NCI-H2227 treated with DMSO at 0.1 percent for 48 hours (cell line): Measurements from ENCODE around the gene CHD9.
"Not testable (repeated sequence)": the region's sequence is repeated elsewhere in the genome, so short reads cannot be mapped to it uniquely, and the experiment has no call there.

Experiments
- DNase-seq: peaks from one replicate; lab custom pipeline; 2025; lab: John Stamatoyannopoulos, UW

Gene CHD9

DNA sequence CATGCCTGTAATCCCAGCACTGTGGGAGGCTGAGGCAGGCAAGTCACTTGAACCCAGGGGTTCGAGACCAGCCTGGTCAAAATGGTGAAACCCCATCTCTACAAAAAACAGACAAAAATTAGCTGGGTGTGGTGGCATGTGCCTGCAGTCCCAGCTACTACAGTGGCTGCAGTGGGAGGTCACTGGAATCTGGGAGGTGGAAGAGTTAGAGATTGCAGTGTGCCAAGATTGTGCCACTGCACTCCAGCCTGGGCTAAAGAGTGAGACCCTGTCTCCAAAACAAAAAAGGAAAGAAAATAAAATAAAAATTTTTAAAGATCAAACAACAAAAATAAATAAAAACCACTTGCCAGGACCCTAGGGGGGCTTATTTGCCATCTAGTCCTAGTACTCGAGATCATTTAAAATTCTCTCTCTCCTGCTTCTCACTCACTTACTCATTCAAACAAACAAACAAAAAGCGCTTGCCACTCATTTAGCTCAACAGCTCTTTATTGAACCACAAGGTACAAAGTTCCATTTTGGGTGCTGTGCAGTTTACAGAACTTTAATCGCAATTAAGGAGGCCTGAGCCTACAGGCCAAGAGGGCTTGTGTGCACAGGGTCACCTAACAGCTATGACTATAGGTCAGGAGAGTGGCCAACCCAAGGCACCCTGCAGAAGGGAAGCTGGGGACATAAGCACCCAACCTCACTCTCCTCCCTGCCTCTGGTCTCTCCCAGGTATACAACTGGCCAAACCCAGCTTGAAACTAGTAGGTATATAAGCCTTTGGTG is 6.5 kb upstream of the CHD9 start:
- DNase-seq: no peak

DNA sequence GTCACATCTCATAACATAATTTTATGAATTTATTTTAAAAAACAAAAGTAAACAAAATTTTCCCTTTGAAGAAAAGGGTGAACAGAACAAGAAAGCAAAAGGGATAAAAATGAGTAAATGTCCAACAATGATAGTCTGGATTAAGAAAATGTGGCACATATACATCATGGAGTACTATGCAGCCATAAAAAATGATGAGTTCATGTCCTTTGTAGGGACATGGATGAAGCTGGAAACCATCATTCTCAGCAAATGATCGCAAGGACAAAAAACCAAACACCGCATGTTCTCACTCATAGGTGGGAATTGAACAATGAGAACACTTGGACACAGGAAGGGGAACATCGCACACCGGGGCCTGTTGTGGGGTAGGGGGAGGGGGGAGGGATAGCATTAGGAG is 3.5 kb upstream of the CHD9 start:
- not testable (repeated sequence) for DNase-seq

- DNase-seq: peak; percentile 2
These were observed 2.0 kb upstream of the CHD9 start, which contains the start of gene CHD9NB for GRCh38 chr16:53052519-53053501. Gene CHD9NB (minus strand): TSS chr16:53052897. CDS start chr16:53044158, 8,739 bp downstream.

DNA sequence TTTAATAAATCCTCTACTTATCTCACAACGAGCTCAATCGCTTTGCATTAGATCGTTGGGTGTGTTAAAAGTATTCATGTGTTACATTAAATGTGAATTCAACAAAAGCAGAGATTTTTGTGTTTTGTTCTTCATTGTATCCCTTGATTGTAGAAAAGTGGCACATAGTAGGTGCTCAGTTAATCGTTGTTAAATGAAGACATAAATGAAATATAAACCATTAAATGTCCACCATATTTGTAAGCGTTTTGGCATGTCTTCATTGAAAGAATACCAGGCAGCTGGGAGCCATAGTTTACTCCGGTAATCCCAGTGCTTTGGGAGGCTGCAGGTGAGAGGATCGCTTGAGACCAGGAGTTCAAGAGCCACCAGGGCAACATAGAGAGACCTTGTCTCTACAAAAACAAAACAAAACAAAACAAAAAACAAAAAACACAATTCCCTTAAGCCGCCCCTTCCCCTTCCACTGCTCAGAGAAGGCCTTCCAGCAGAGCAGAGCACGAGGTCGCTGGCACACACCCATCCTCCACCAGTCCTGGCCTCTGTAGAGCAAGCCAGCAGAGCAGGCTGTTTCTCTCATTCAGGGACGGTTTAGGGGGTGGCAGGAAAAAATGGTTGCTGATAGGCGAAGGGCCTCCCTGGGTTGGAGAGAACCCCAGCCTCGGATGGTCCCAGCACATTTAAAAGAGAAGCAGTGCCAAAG is 673 bp upstream of the CHD9 start:
- no peak for DNase-seq

DNA sequence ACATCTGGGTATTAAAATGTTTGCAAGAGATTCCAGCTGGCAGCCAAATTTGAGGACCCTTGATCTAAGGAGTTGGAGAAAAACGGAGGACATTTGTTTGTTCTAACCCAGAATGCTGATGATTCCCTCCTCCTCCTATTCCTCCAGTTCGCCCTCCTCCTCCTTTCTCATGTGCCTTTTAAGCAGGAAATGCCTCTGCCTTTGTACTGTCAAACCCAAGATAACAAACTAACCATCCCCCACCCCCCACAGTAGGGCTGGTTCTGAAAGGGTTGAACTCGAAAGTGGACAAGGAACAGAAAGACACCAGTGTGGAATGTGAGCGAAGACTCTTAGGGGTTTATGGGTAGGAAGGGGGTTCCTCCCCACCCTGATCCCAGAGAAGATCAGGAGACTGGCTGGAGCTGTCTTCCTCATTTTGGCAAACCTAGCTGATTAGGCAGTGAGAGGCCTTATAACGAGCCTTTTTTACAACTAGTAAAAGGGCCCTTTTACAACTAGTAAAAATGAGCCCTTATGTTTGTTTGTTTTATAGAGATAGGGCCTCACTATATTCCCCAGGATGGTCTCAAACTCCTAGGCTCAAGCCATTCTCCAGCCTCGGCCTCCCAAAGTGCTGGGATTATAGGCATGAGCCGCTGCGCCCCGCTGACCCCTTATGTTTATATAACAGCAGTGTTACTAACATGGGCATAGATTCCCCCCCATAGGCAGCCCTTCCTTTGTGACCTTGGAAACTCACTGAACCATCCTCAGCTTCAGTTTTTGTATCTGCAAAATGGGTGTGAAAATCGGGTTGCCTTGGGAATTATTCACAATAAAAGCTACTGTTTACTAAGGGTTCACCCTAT is 975 bp downstream of the CHD9 start:
- DNase-seq: no peak

- DNase-seq: no peak
These were observed 1.6 kb downstream of the CHD9 start for GRCh38 chr16:53056392-53056881.

- DNase-seq: no peak
These were observed 2.9 kb downstream of the CHD9 start for GRCh38 chr16:53057658-53058057.

- DNase-seq: no peak
These were observed 3.6 kb downstream of the CHD9 start for GRCh38 chr16:53058441-53058840.

DNA sequence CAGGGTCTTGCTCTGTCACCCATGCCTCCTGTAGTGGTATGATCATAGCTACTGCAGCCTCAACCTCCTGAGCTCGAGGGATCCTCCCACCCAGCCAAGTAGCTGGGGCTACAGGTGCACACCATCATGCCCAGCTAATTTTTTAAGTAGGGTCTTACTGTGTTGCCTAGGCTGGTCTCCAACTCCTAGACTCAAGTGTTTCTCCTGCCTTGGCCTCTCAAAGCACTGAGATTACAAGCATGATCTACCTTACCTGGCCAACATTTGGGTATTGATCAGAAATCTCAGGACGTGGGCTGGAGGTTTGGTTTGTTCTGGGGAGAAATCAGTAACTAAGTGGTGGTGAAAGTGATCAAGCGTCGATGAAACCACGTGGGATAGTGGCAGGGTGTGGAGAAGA is 4.1 kb downstream of the CHD9 start:
- no peak for DNase-seq

DNA sequence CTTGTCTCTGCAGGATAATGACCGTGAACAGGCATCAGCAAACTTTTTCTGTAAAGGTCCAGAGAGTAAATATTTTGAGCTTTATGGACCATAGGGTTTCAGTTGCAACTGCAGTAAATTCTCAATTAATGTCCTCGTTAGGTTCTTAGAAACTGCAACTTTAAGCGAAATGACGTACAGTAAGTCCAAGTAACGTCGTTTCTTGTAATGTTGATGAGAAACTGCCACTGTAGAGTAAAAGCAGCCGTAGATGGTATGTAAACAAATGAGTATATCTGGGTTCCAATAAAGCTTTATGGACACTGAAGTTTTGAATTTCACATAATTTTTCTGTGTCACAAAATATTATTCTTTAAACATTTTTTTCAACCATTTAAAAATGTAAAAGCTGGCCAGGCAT is 4.9 kb downstream of the CHD9 start:
- DNase-seq: no peak

DNA sequence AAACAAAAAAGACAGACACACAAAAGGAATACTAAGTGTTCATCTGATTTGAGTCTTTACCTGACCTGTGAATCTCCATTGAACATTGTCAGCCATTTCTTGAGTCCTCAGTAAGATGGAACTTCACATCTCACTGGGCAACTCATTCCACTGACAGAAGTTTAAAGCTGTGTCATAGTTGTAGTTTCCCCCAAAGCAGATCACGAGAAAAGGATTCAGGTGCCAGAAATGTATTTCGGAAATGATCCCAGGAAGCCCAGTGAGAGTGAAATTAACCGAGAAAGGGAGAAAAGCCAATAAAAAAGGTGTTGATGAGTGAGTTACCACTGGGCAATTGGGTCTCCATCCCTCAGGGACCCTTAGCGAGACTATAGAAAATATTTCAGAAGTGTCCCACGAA is 6.5 kb downstream of the CHD9 start:
- DNase-seq: no peak

DNA sequence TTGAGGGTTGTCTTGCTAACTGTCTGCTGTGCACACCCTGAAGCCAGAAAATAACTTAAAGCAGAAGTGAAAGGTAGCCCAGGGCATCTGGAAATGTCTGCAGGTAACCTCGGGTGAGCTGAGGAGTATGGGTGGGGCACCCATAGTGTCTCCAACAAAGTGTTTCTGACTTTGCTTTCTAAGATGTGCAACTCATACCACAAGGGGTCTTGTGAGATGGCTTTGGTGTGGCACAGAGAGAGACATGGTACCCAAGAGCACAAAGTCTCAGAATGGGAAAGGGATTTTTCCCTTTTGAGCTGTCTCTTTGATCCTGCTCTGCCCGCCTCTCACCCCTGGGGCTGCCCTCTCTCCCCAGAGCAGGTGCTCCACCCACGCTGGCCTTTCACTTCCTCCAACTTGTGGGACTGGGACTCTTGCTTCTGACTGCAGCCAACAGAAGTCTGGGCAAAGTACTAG is 6.9 kb downstream of the CHD9 start:
- DNase-seq: no peak

DNA sequence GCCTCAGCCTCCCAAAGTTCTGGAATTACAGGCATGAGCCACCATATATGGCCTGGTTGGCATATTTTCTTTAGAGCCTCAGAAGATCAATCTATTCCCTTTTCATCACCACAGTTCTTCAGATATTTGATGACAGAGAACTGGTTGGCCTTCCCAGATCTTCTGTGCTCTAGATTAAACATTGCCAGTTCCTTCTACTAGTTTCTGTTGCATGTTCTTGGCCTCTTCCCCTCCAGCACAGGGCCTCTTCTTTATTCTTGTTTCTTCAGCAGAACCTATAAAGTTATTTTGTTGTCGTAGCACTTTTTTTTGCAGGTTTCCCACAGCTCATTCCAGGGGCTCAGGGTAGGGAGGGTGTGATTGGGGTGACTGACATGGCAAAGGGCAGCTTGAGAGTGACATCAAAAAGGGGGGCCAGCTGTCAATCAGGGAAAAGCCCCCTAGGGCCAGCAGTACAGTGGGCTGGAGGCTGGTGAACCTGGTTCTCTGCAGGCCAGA is 9.3 kb downstream of the CHD9 start:
- no peak for DNase-seq

DNA sequence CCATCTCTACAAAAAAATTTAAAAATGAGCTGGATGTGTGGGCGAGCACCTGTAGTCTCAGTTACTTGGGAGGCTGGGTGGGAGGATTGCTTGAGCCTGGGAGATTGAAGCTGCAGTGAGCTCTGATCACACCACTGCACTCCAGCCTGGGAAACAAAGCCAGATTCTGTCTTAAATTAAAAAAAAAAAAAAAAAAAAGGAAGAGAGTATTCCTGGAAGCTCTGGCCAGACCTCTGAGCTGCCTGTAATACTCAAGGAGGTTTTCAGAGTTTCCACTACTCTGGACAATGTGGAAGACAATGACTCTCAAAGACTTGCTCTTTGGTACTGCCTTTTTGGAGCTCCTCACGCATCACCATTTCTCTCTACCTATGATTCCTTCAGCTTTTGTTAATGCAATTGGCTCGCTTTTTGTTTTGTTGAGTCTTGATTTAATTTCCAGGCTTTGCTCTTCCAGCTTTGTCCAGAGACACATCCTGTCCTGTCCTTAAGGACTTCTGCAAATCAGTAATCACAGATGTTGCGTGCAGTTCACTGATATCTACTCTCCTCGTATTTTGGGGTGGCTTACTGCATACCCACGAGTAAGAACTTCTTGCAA is 10.8 kb downstream of the CHD9 start:
- no peak for DNase-seq

DNA sequence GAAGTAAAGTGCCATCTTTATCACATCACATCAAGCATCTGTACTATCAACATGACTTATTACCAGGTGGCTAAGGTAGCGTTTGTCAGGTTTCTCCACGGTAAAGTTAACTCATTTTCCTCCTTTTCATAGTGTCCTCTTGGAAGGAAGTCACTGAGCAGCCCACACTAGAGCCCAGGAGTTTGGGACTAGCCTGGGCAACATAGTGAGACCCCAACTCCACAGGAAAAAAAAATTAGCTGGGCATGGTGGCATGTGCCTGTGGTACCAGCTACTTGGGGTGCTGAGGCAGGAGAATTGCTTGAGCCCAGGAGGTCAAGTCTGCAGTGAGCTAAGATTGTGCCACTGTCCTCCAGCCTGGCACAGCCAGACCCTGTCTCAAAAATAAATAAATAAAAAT is 12.9 kb downstream of the CHD9 start:
- no peak for DNase-seq

DNA sequence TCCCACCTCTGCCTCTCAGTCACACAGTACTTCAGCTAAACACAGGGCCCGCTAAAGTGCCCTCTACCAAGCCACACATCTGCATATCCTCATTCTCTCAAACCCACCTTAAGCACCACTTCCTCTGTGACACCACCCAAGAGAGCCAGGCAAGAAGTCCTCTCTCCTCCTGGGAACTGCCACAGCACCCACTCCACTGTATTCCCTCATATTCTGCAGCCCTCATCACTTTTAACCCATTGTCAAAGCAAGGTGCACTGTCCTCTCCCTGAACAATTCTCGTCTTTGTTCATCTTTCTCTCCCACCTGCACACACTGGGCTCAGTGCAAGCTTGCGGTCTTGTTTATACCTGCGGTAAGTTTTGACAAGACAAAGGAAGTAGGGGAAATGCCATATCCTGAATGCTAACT is 13.6 kb downstream of the CHD9 start:
- no peak for DNase-seq

- no peak for DNase-seq
These were observed 15.0 kb downstream of the CHD9 start for GRCh38 chr16:53069772-53070171.

DNA sequence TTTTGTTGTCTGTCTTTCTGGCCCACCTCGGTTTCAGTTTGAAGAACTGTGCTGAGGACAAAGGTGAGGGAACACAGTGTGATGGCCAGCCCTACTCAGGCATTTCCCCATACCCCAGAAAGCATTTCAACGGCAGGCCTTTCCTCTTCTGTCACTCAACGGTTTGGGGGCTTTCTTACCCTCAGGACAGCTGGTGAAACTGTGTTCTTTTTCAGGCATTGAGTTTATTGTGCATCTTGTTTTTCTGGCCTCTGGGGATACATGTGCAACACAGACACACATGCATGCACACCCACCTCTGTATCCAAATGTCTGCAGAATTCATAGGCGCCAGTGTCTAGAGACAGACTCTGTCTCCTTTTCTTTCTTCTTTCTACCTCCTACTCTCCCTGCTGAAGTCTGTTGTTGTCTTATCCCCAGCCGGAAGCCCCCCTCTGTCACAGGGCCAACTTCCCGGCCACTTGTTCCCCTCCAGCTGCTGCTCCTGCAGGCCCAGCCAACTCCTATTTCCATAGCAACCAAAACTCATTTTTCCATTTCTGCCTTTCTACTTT is 17.0 kb downstream of the CHD9 start:
- no peak for DNase-seq

DNA sequence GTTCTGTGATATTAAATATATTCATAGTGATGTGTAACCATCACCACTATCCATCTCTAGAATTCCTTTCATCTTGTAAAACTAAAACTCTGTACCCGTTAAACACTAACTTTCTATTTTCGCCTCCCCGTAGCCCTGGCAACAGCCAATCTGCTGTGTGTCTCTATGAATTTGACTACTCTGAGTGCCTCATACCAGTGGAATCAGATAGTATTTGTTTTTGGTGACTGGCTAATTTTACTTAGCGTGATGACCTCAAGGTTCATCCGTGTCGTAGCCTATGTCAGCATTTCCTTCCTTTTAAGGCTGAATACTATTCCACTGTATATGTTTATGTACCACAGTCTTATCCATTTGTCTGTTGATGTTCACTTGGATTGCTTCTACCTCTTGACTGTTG is 18.2 kb downstream of the CHD9 start:
- no peak for DNase-seq

GRCh38 chr16:53074296-53074695 is 19.5 kb downstream of the CHD9 start:
- not testable (repeated sequence) for DNase-seq
